ENCODE data around the gene SEPTIN10.
"Not testable (repeated sequence)": the region's sequence is repeated elsewhere in the genome, so short reads cannot be mapped to it uniquely, and the experiment has no call there.

SEPTIN10 gene

GRCh38 chr2:109542384-109542783 is 71.4 kb downstream of the SEPTIN10 start:
- no peak for DNase-seq (ENCODE audit: low read depth)

- DNase-seq (ENCODE audit: low read depth), result no peak
Observed at GRCh38 chr2:109538546-109538945, 75.2 kb downstream of the SEPTIN10 start.

- no peak for DNase-seq (ENCODE audit: low read depth)
Observed at GRCh38 chr2:109537565-109538222, 76.1 kb downstream of the SEPTIN10 start.

GRCh38 chr2:109536556-109536955 is 77.2 kb downstream of the SEPTIN10 start:
- not testable (repeated sequence) for DNase-seq (ENCODE audit: low read depth)

GRCh38 chr2:109535217-109535946 is 78.4 kb downstream of the SEPTIN10 start:
- DNase-seq (ENCODE audit: low read depth), result no peak

- no peak for DNase-seq (ENCODE audit: low read depth)
Observed at GRCh38 chr2:109533823-109534222, 79.9 kb downstream of the SEPTIN10 start.

- no peak for DNase-seq (ENCODE audit: low read depth)
Observed at GRCh38 chr2:109532728-109533076, 81.1 kb downstream of the SEPTIN10 start.

GRCh38 chr2:109531896-109532727 is 81.7 kb downstream of the SEPTIN10 start:
- DNase-seq (ENCODE audit: low read depth), result no peak

GRCh38 chr2:109531221-109531620 is 82.5 kb downstream of the SEPTIN10 start:
- DNase-seq (ENCODE audit: low read depth), result no peak

GRCh38 chr2:109530712-109531111 is 83.1 kb downstream of the SEPTIN10 start:
- no peak for DNase-seq (ENCODE audit: low read depth)

GRCh38 chr2:109529532-109530449 is 84.0 kb downstream of the SEPTIN10 start:
- DNase-seq (ENCODE audit: low read depth), result no peak

- DNase-seq (ENCODE audit: low read depth), result no peak
Observed at GRCh38 chr2:109528811-109529501, 84.8 kb downstream of the SEPTIN10 start.

- DNase-seq (ENCODE audit: low read depth), result no peak
Observed at GRCh38 chr2:109527846-109528705, 85.7 kb downstream of the SEPTIN10 start.

- DNase-seq (ENCODE audit: low read depth), result no peak
Observed at GRCh38 chr2:109527079-109527478, 86.7 kb downstream of the SEPTIN10 start.

GRCh38 chr2:109526442-109526970 is 87.3 kb downstream of the SEPTIN10 start:
- no peak for DNase-seq (ENCODE audit: low read depth)

- no peak for DNase-seq (ENCODE audit: low read depth)
Observed at GRCh38 chr2:109525836-109526235, 87.9 kb downstream of the SEPTIN10 start.

GRCh38 chr2:109523536-109524361 is 90.0 kb downstream of the SEPTIN10 start:
- DNase-seq (ENCODE audit: low read depth), result no peak

GRCh38 chr2:109523121-109523520 is 90.6 kb downstream of the SEPTIN10 start:
- no peak for DNase-seq (ENCODE audit: low read depth)

- DNase-seq (ENCODE audit: low read depth), result no peak
Observed at GRCh38 chr2:109522063-109522374, 91.7 kb downstream of the SEPTIN10 start.
